ENCODE measurements around the gene PSD.

DNA sequence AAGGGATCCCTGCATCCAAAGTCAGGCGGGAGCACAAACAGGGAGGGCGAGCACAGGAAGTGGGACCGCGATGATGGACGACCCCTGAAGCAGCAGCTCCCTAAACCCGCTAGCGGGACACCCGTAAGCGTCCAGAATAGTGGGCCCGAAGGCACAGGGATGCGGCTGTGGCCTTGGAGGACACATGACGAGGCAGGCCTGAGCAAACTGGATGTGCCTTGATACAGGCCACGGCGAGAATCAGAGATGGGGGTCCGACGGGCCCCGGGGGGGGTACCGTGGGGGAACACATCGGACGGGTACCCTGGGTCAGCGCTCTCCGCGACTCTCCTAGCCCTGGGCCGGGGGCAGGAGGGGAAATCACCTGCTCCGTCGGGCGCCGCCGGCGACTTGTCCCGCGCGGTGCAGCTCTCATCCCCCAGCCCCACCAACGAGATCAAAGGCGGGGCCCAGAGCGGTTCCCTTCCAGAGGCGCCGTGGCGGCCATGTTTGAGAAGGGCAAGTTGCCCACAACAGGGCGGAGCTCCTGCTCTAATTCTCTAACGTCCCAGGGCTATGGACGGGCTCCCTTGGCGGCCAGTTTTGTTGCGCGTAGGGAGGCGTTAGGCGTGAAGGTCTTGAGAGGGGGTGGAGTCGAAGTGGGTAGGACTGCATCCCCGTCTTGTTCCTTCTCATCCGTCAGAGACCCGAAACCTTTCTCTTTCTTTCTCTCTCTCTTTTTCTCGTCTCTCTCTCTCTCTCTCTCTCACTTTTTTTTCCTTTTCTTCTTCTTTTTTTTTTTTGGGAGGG is 13.8 kb upstream of the PSD start, which contains the start of gene CUEDC2:
- peak; percentile 40; the same call in 1 of the 2 replicates for TF ChIP-seq EP300 (IDR thresholded peaks at IDR 0.05; ENCODE audit: low read length)
- TF ChIP-seq, protein P1, sequence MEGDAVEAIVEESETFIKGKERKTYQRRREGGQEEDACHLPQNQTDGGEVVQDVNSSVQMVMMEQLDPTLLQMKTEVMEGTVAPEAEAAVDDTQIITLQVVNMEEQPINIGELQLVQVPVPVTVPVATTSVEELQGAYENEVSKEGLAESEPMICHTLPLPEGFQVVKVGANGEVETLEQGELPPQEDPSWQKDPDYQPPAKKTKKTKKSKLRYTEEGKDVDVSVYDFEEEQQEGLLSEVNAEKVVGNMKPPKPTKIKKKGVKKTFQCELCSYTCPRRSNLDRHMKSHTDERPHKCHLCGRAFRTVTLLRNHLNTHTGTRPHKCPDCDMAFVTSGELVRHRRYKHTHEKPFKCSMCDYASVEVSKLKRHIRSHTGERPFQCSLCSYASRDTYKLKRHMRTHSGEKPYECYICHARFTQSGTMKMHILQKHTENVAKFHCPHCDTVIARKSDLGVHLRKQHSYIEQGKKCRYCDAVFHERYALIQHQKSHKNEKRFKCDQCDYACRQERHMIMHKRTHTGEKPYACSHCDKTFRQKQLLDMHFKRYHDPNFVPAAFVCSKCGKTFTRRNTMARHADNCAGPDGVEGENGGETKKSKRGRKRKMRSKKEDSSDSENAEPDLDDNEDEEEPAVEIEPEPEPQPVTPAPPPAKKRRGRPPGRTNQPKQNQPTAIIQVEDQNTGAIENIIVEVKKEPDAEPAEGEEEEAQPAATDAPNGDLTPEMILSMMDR (IDR thresholded peaks at IDR 0.05 in 2 of 3, conservative IDR thresholded peaks at IDR 0.05 in 1 of 3; ENCODE audit: insufficient read depth in 2 of 3, low read depth in 1 of 3, low read length in 3 of 3), result no peak; a peak in 1 of 6 replicates
- 0 out of 2 replicates have a peak, but pooled peaks have one; percentile 27 for TF ChIP-seq PML (IDR thresholded peaks at IDR 0.05; ENCODE audit: low read length)
- no peak for TF ChIP-seq MEF2D (tag; conservative IDR thresholded peaks at IDR 0.05; ENCODE audit: low read depth)
- no peak for TF ChIP-seq YBX1 (IDR thresholded peaks at IDR 0.05)
- TF ChIP-seq, protein P2, sequence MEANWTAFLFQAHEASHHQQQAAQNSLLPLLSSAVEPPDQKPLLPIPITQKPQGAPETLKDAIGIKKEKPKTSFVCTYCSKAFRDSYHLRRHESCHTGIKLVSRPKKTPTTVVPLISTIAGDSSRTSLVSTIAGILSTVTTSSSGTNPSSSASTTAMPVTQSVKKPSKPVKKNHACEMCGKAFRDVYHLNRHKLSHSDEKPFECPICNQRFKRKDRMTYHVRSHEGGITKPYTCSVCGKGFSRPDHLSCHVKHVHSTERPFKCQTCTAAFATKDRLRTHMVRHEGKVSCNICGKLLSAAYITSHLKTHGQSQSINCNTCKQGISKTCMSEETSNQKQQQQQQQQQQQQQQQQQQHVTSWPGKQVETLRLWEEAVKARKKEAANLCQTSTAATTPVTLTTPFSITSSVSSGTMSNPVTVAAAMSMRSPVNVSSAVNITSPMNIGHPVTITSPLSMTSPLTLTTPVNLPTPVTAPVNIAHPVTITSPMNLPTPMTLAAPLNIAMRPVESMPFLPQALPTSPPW (CRISPR knock-in tag; IDR thresholded peaks at IDR 0.05), result peak; percentile 74
- TF ChIP-seq NBN (IDR thresholded peaks at IDR 0.05; ENCODE audit: low read depth), result peak; percentile 75; the same call in 1 of the 2 replicates
- TF ChIP-seq ZFX (CRISPR knock-in tag; IDR thresholded peaks at IDR 0.05), result peak; percentile 87
